Activated CD8-positive, alpha-beta T cell treated with anti-CD3 and anti-CD28 coated beads for 36 hours (primary cell): ENCODE results near the gene NEK1. TPM values are rescaled to one million over a fixed set of nuclear protein-coding genes. Genes with fewer than 3 reads are reported as not detected.
A peak's percentile ranks its signal among the peaks of the same experiment; 100 is the strongest.
"Not testable (repeated sequence)": the region's sequence is repeated elsewhere in the genome, so short reads cannot be mapped to it uniquely, and the experiment has no call there.

Source experiments
- ATAC-seq: fragments of 200-7000 bp; cut with Tn5 transposase; one replicate; pipeline ENCODE4 v1.10.0; 2021; ENCODE audit warnings: mild to moderate bottlenecking, moderate library complexity
- CTCF ChIA-PET: fragments of 350-600 bp; sonication (Branson Sonifier 250); formaldehyde crosslinking; loops from one replicate; lab custom pipeline; 2021; ENCODE audit warnings: antibody characterized with exemption; lab: Charles Lee
- POLR2A ChIA-PET: fragments of 350-600 bp; sonication (Branson Sonifier 250); formaldehyde crosslinking; loops from one replicate; lab custom pipeline; 2021; ENCODE audit warnings: antibody characterized with exemption; lab: Charles Lee
- DNase-seq: peaks from one replicate; pipeline ENCODE4 v3.0.0-alpha.2; 2020
- H3K27ac Mint-ChIP-seq: one replicate; pipeline ENCODE4 v1.8.0; 2021; ENCODE audit warnings: mild to moderate bottlenecking, mixed read lengths
- H3K27me3 Mint-ChIP-seq: one replicate; pipeline ENCODE4 v1.8.0; 2021; ENCODE audit warnings: mixed read lengths
- H3K36me3 Mint-ChIP-seq: one replicate; pipeline ENCODE4 v1.8.0; 2021; ENCODE audit warnings: low read depth, mixed read lengths
- H3K4me1 Mint-ChIP-seq: one replicate; pipeline ENCODE4 v1.8.0; 2021; ENCODE audit warnings: low read depth, mixed read lengths
- H3K4me3 Mint-ChIP-seq: one replicate; pipeline ENCODE4 v1.8.0; 2021; ENCODE audit warnings: mild to moderate bottlenecking, moderate library complexity, mixed read lengths
- H3K9me3 Mint-ChIP-seq: one replicate; pipeline ENCODE4 v1.8.0; 2021; ENCODE audit warnings: mixed read lengths
- CTCF ChIP-seq: fragments of 200-600 bp; IDR thresholded peaks from one replicate; pipeline ENCODE4 v1.8.0; 2022; ENCODE audit warnings: antibody characterized with exemption, mild to moderate bottlenecking
- intact Hi-C: fragments of 100-400 bp; cut with micrococcal nuclease; formaldehyde crosslinking; loops from one replicate; pipeline ENCODE4 v1.10.0; 2022
- total RNA-seq, 2 experiments: library from RNA; stranded (reverse); gene quantifications; one replicate each; pipeline ENCODE4 v1.2.3, GENCODE V29; 2021

The NEK1 gene
- total RNA-seq, 2 experiments from 2014 or later: 12.0 to 13.6 TPM

GRCh38 chr4:169523796-169524195, 88.6 kb downstream of the NEK1 start:
- ATAC-seq: no peak
- TF ChIP-seq CTCF: no peak
- Mint-ChIP-seq H3K4me3 (no peak overlapping the region), H3K9me3 (peaks cover 2% of the 10 kb centered on the region), H3K27me3 (no peaks in the 10 kb centered on the region), H3K27ac (no peak overlapping the region), H3K4me1 (no peaks in the 10 kb centered on the region), H3K36me3 (peaks cover 32% of the 10 kb centered on the region)
- intact Hi-C loops: no loop called here
- DNase-seq: no peak
- CTCF ChIA-PET: no interaction called here
- POLR2A ChIA-PET: no interaction called here

- intact Hi-C loops: no loop called here
- H3K4me1 Mint-ChIP-seq: peaks cover 2% of the 10 kb centered on the region
- ChIA-PET POLR2A (no interaction called here), CTCF (no interaction called here)
- no peak overlapping the region for H3K27ac Mint-ChIP-seq
- no peak overlapping the region for H3K4me3 Mint-ChIP-seq
- no peak for TF ChIP-seq CTCF
- no peaks in the 10 kb centered on the region for H3K9me3 Mint-ChIP-seq
- no peaks in the 10 kb centered on the region for H3K27me3 Mint-ChIP-seq
- DNase-seq (no peak), ATAC-seq (no peak)
- peaks cover 8% of the 10 kb centered on the region for H3K36me3 Mint-ChIP-seq
Measured at GRCh38 chr4:169510617-169511016, 101.8 kb downstream of the NEK1 start.

- intact Hi-C loops: no loop called here
- Mint-ChIP-seq H3K27me3 (no peaks in the 10 kb centered on the region), H3K27ac (no peak overlapping the region), H3K9me3 (peaks cover 9% of the 10 kb centered on the region), H3K36me3 (peaks cover 40% of the 10 kb centered on the region), H3K4me3 (no peak overlapping the region), H3K4me1 (peaks cover 2% of the 10 kb centered on the region)
- POLR2A ChIA-PET: interaction anchor here (0.6 kb wide), 1 partner anchor 59 kb away, joined by 3 read pairs; no protein-coding TSS in a partner anchor
- no peak for TF ChIP-seq CTCF
- CTCF ChIA-PET: no interaction called here
- DNase-seq (no peak), ATAC-seq (no peak)
Measured at GRCh38 chr4:169506903-169507302, 105.5 kb downstream of the NEK1 start.

- H3K27me3 Mint-ChIP-seq, POLR2A ChIA-PET, H3K4me1 Mint-ChIP-seq, H3K4me3 Mint-ChIP-seq, ATAC-seq, CTCF ChIA-PET, intact Hi-C loops, H3K27ac Mint-ChIP-seq, DNase-seq: not testable (repeated sequence)
- Mint-ChIP-seq H3K9me3 (peaks cover 18% of the 10 kb centered on the region), H3K36me3 (peaks cover 53% of the 10 kb centered on the region)
Measured at GRCh38 chr4:169499907-169500306, 112.5 kb downstream of the NEK1 start.

GRCh38 chr4:169494234-169494633, 118.1 kb downstream of the NEK1 start:
- peaks cover 22% of the 10 kb centered on the region for H3K36me3 Mint-ChIP-seq
- H3K4me3 Mint-ChIP-seq, H3K27ac Mint-ChIP-seq, H3K4me1 Mint-ChIP-seq, intact Hi-C loops, H3K9me3 Mint-ChIP-seq, DNase-seq, POLR2A ChIA-PET, H3K27me3 Mint-ChIP-seq, ATAC-seq: not testable (repeated sequence)
- CTCF ChIA-PET: interaction anchor here (3.5 kb wide), 1 partner anchor 570 kb away, joined by 17 read pairs; no protein-coding TSS in a partner anchor

- CTCF ChIA-PET: interaction anchor here (0.7 to 3.5 kb wide), 7 partner anchors 12 to 977 kb away, joined by 3 to 17 read pairs (median 3); partner anchors contain the start of gene NEK1
- peak; percentile 54 for TF ChIP-seq CTCF
- Mint-ChIP-seq H3K27me3 (no peaks in the 10 kb centered on the region), H3K27ac (no peak overlapping the region), H3K4me3 (no peak overlapping the region), H3K9me3 (peaks cover 4% of the 10 kb centered on the region), H3K36me3 (peaks cover 17% of the 10 kb centered on the region), H3K4me1 (peaks cover 3% of the 10 kb centered on the region)
- intact Hi-C loops: no loop called here
- DNase-seq (no peak), ATAC-seq (no peak)
- POLR2A ChIA-PET: interaction anchor here (1.1 kb wide), 1 partner anchor 518 kb away, joined by 3 read pairs; no protein-coding TSS in a partner anchor
Measured at GRCh38 chr4:169493164-169493524, 119.2 kb downstream of the NEK1 start.
